GM12801 (cell line): Measurements from ENCODE around the gene SLC10A2.

Source experiments
- TF ChIP-seq, protein P1 (sequence below): IDR thresholded peaks from one replicate; pipeline ENCODE4 v1.5.1; 2011; ENCODE audit warnings: control low read depth; ENCODE audit not compliant: insufficient read length; ENCODE audit errors: extremely low read depth

Gene SLC10A2

DNA sequence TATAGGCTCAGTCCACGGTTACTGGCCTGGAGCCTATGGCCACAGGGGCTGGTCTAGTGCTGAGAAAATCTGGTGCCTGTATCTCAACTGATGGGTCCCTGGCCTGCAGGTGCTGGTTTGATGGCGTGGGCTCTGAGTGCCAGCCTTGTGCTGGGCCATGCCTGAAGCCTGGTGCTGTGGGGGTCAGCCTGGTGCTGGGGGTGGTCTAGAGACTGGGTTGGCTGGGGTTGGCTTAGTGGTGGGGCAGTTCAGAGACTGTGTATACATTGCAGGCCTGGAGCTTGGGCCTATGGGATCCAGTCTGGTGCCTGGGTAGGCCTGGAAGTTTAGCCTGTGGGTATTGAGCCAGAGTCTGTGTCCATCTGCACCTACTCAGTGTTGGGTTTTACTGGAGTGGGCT lies 36.4 kb downstream of the SLC10A2 start:
- TF ChIP-seq, protein P1, sequence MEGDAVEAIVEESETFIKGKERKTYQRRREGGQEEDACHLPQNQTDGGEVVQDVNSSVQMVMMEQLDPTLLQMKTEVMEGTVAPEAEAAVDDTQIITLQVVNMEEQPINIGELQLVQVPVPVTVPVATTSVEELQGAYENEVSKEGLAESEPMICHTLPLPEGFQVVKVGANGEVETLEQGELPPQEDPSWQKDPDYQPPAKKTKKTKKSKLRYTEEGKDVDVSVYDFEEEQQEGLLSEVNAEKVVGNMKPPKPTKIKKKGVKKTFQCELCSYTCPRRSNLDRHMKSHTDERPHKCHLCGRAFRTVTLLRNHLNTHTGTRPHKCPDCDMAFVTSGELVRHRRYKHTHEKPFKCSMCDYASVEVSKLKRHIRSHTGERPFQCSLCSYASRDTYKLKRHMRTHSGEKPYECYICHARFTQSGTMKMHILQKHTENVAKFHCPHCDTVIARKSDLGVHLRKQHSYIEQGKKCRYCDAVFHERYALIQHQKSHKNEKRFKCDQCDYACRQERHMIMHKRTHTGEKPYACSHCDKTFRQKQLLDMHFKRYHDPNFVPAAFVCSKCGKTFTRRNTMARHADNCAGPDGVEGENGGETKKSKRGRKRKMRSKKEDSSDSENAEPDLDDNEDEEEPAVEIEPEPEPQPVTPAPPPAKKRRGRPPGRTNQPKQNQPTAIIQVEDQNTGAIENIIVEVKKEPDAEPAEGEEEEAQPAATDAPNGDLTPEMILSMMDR, result no peak

- TF ChIP-seq, protein P1, result no peak
Observed at GRCh38 chr13:103022336-103022735, 43.9 kb downstream of the SLC10A2 start.

DNA sequence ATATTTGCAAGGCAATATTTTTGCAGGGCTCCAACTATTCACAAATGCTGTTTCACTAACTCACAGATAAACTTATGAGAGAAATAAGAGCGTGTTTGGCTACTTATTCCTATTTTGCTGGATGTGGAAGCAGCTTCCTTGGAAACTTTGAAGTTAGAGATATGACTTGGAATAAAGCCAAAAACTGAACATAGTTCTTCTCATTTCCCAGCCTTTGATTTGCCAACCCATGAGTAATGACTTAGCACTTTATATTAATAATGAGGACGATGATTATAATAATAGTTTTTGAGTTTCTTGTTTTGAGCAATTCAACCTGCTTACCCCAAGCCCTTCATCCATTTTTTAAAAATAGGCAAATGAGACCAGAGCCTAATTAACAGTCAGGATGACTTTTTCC lies 47.7 kb downstream of the SLC10A2 start:
- TF ChIP-seq, protein P1, result no peak

DNA sequence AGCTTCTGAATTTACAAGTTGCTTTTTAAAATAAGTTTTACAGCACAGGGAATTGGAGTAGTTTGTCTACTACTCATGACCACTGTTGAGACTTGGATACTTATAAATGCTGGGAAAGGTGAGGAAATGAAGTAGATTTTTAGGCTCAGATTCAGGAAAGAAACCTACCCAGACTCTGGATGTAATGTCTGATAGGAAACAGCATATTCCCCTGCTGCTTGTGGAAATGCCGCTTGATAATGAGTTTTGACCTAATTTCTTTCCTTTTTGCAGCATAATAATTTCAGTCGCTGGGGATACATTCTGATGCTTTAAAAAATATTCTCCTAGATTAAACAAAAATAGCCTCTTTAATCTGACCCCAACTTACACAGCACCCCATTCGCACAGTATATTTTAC lies 53.6 kb downstream of the SLC10A2 start:
- TF ChIP-seq, protein P1, result no peak

- TF ChIP-seq, protein P1, result no peak
Observed at GRCh38 chr13:103009051-103009840, 57.0 kb downstream of the SLC10A2 start.

DNA sequence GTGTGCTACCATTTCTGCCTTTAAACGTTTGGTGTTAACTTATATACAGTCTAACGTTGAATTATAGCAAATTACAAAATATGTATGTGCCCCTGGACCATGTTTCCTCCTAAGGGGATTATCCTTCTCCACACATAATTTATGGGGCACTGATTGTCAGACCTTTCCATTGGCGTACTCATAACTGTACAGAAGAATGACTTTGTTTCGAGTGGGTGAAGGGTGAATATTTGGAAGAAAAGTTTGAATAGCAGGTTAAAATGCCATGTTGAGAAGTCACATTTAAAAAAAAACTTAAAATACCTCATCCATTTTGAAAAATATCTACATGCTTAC lies 58.8 kb downstream of the SLC10A2 start:
- TF ChIP-seq, protein P1, result no peak

GRCh38 chr13:103006641-103007426 lies 59.4 kb downstream of the SLC10A2 start:
- TF ChIP-seq, protein P1, result no peak
